NCI-H446 treated with DMSO at 0.1 percent for 48 hours (cell line): ENCODE measurements around the gene STIM2.

Source experiments
- DNase-seq: peaks from one replicate; lab custom pipeline; 2025; lab: John Stamatoyannopoulos, UW

The STIM2 gene

GRCh38 chr4:26900765-26901164 lies 40.1 kb downstream of the STIM2 start:
- no peak for DNase-seq

GRCh38 chr4:26905172-26905571 lies 44.5 kb downstream of the STIM2 start:
- no peak for DNase-seq

- no peak for DNase-seq
Observed at GRCh38 chr4:26907731-26908599, 47.3 kb downstream of the STIM2 start.

GRCh38 chr4:26909369-26909768 lies 48.7 kb downstream of the STIM2 start:
- no peak for DNase-seq

GRCh38 chr4:26911254-26911653 lies 50.6 kb downstream of the STIM2 start:
- DNase-seq: no peak

- DNase-seq: no peak
Observed at GRCh38 chr4:26912069-26912468, 51.4 kb downstream of the STIM2 start.

- no peak for DNase-seq
Observed at GRCh38 chr4:26912810-26913209, 52.2 kb downstream of the STIM2 start.

- peak; percentile 49 for DNase-seq
Observed at GRCh38 chr4:26916195-26916594, 55.6 kb downstream of the STIM2 start.

GRCh38 chr4:26930964-26931363 lies 70.3 kb downstream of the STIM2 start:
- no peak for DNase-seq

GRCh38 chr4:26931451-26931850 lies 70.8 kb downstream of the STIM2 start:
- DNase-seq: no peak

- no peak for DNase-seq
Observed at GRCh38 chr4:26931966-26932365, 71.3 kb downstream of the STIM2 start.

- DNase-seq: no peak
Observed at GRCh38 chr4:26935397-26935796, 74.8 kb downstream of the STIM2 start.

- no peak for DNase-seq
Observed at GRCh38 chr4:26936284-26937065, 75.8 kb downstream of the STIM2 start.

- DNase-seq: no peak
Observed at GRCh38 chr4:26937139-26937538, 76.5 kb downstream of the STIM2 start.

GRCh38 chr4:26937567-26937966 lies 76.9 kb downstream of the STIM2 start:
- DNase-seq: no peak

GRCh38 chr4:26938516-26938915 lies 77.9 kb downstream of the STIM2 start:
- DNase-seq: no peak

- no peak for DNase-seq
Observed at GRCh38 chr4:26941951-26942350, 81.3 kb downstream of the STIM2 start.

GRCh38 chr4:26942871-26943270 lies 82.2 kb downstream of the STIM2 start:
- DNase-seq: no peak

- DNase-seq: no peak
Observed at GRCh38 chr4:26943391-26943790, 82.8 kb downstream of the STIM2 start.

- DNase-seq: no peak
Observed at GRCh38 chr4:26945794-26946193, 85.2 kb downstream of the STIM2 start.

GRCh38 chr4:26947318-26947717 lies 86.7 kb downstream of the STIM2 start:
- no peak for DNase-seq

GRCh38 chr4:26950446-26950845 lies 89.8 kb downstream of the STIM2 start:
- no peak for DNase-seq

- no peak for DNase-seq
Observed at GRCh38 chr4:26952891-26953290, 92.2 kb downstream of the STIM2 start.
